Stimulated activated effector memory CD8-positive, alpha-beta T cell treated with anti-CD3 and anti-CD28 coated beads, Interleukin-12 subunit alpha, Interleukin-12 subunit beta, amount 100 ng/mL, for 72 hours (primary cell): Measurements from ENCODE around the gene POU6F2.
"Not testable (repeated sequence)": the region's sequence is repeated elsewhere in the genome, so short reads cannot be mapped to it uniquely, and the experiment has no call there.

Experiments
- ATAC-seq: fragments of 150-1000 bp; cut with Tn5 transposase; 2 replicates; pipeline ENCODE4 v1.10.0; 2021
- DNase-seq, 2 donors: peaks; one replicate each; pipeline ENCODE4 v3.0.0; 2021 to 2022; ENCODE audit warnings: low spot score in 2 of 2
- H3K27ac Mint-ChIP-seq: one replicate; pipeline ENCODE4 v1.8.0; 2022; ENCODE audit warnings: mild to moderate bottlenecking, mixed read lengths
- H3K36me3 Mint-ChIP-seq: one replicate; pipeline ENCODE4 v1.8.0; 2022; ENCODE audit warnings: mild to moderate bottlenecking, mixed read lengths
- H3K4me1 Mint-ChIP-seq: one replicate; pipeline ENCODE4 v1.8.0; 2022; ENCODE audit warnings: mixed read lengths
- H3K4me3 Mint-ChIP-seq: one replicate; pipeline ENCODE4 v1.8.0; 2022; ENCODE audit warnings: mild to moderate bottlenecking, mixed read lengths
- H3K9me3 Mint-ChIP-seq: one replicate; pipeline ENCODE4 v1.8.0; 2022; ENCODE audit warnings: mixed read lengths

The POU6F2 gene

GRCh38 chr7:38953971-38954370 is 23.7 kb upstream of the POU6F2 start:
- Mint-ChIP-seq H3K36me3 (no peaks in the 10 kb centered on the region), H3K9me3 (no peaks in the 10 kb centered on the region), H3K4me3 (no peak overlapping the region), H3K4me1 (no peaks in the 10 kb centered on the region), H3K27ac (no peak overlapping the region)
- ATAC-seq (no peak), DNase-seq (no peak)

DNA sequence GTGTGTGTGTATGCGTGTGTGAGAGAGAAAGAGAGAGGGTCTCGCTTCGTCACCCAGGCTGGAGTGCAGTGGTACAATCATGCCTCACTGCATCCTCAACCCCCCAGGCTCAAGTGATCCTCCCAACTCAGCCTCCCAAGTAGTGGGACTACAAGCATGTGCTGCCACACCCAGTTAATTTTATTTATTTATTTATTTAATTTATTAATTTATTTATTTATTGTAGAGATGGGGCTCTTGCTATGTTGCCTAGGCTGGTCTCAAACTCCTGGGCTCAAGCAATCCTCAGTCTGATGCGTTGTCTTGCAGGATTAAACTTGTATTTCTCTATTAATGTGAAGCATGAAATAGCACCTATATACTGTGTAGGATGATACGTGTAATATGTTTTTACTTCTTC is 21.8 kb upstream of the POU6F2 start:
- DNase-seq = no peak
- Mint-ChIP-seq H3K4me3 (no peak overlapping the region), H3K36me3 (no peaks in the 10 kb centered on the region), H3K27ac (no peak overlapping the region), H3K9me3 (no peaks in the 10 kb centered on the region), H3K4me1 (no peaks in the 10 kb centered on the region)
- ATAC-seq = no peak

- H3K4me3 Mint-ChIP-seq = no peak overlapping the region
- no peak overlapping the region for H3K27ac Mint-ChIP-seq
- no peaks in the 10 kb centered on the region for H3K4me1 Mint-ChIP-seq
- DNase-seq = no peak
- ATAC-seq = no peak
- no peaks in the 10 kb centered on the region for H3K36me3 Mint-ChIP-seq
- peaks cover 7% of the 10 kb centered on the region for H3K9me3 Mint-ChIP-seq
Measured at GRCh38 chr7:38962028-38962427, 15.7 kb upstream of the POU6F2 start.

GRCh38 chr7:38964921-38965320 is 12.8 kb upstream of the POU6F2 start:
- no peak overlapping the region for H3K4me3 Mint-ChIP-seq
- no peak for DNase-seq

DNA sequence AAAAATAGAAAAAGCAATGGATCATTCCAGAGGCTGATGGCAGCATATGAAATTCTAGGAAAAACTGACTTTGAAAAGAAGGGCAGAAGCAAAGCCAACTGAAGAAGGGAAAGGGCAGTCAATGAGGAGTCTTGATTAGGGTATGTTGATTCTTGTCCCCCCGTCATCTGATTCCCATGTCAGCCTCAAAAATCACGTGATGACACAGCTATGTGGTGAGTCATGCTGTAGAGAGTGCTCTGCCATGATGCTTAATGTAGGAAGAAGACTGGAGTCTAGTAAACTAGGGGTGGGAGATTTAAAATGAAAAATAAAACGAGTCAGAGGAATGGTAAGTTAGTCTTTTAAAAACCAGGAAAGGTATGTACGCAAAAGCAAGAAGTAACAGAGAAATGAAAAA is 3.9 kb upstream of the POU6F2 start:
- ATAC-seq = no peak
- DNase-seq = no peak

More at GRCh38 chr7:38964921-38965320, 12.8 kb upstream of the POU6F2 start:
- no peaks in the 10 kb centered on the region for H3K4me1 Mint-ChIP-seq
- no peak overlapping the region for H3K27ac Mint-ChIP-seq
- H3K36me3 Mint-ChIP-seq = no peaks in the 10 kb centered on the region
- no peak for ATAC-seq
- H3K9me3 Mint-ChIP-seq = peaks cover 7% of the 10 kb centered on the region

DNA sequence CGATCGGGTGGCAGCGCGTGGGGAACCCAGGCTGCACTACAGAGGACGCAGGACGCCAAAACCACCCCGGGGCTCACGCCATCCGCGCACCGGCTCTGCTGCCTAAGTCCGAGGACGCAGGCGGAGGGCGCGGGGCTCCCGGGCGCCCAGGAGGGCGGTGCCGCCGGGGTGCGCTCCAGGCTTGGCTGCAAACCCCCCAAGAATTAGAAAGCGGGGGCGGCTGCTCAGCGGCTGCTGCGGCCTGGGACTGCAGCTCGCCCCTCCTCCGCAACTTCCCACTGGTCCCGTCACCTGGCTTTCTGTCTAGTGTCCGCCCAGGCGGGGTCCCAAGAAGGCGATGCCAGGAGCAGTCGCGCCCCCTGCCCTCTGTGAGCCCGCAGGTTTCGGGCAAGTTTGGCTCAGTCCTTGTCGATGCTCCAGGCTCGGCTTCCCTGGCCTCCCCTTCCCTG is 1.7 kb upstream of the POU6F2 start:
- peak; percentile 32 for ATAC-seq
- Mint-ChIP-seq H3K27ac (no peak overlapping the region), H3K36me3 (no peaks in the 10 kb centered on the region), H3K9me3 (peaks cover 3% of the 10 kb centered on the region), H3K4me3 (no peak overlapping the region), H3K4me1 (no peaks in the 10 kb centered on the region)
- no peak for DNase-seq

More for the DNA sequence above, 3.9 kb upstream of the POU6F2 start:
- peaks cover 3% of the 10 kb centered on the region for H3K9me3 Mint-ChIP-seq
- H3K36me3 Mint-ChIP-seq = no peaks in the 10 kb centered on the region
- no peak overlapping the region for H3K4me3 Mint-ChIP-seq
- no peaks in the 10 kb centered on the region for H3K4me1 Mint-ChIP-seq
- H3K27ac Mint-ChIP-seq = no peak overlapping the region

DNA sequence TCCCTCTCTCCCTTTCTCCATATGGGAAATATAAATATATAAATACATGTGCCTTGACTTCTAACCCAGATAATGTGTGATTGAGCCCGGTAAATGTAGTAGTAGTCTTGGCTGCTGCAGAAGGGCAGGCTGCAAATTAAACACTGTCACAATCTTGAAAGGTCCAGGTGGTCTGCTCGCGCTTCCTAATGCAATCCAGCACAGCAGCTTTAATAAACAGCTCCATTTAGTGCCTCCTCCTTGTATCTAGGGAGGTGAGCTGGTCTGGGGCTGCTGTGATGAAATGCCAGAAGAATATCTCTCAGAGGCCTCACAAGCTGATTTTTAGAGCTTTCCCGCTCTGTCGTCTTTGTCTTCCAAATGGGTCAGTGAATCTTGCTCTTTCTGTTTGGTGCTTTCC is 782 bp downstream of the POU6F2 start:
- no peak overlapping the region for H3K27ac Mint-ChIP-seq
- H3K9me3 Mint-ChIP-seq = peaks cover 3% of the 10 kb centered on the region
- H3K4me1 Mint-ChIP-seq = no peaks in the 10 kb centered on the region
- H3K36me3 Mint-ChIP-seq = no peaks in the 10 kb centered on the region
- no peak overlapping the region for H3K4me3 Mint-ChIP-seq
- ATAC-seq = no peak
- no peak for DNase-seq

DNA sequence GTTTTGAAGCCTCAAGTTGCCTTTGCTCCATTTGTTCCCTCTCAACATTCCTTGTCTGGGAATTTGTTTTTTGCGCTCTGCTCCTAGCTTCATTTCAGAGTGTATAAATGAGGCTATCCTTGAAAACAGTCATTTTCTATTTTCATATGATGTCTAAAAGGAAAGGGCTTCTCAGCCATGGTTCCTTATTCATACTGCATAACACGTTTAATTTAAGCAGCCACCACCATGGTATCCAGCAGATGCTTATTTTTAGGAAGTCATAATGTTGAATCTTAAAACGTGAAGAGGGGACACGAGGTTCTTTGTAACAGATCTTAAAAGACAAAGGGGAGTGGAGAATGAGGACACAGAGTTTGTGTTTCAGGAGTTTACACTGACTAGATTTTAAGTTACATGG is 14.5 kb downstream of the POU6F2 start:
- Mint-ChIP-seq H3K9me3 (no peaks in the 10 kb centered on the region), H3K4me3 (no peak overlapping the region), H3K27ac (no peak overlapping the region), H3K4me1 (no peaks in the 10 kb centered on the region), H3K36me3 (no peaks in the 10 kb centered on the region)
- DNase-seq (no peak), ATAC-seq (no peak)

DNA sequence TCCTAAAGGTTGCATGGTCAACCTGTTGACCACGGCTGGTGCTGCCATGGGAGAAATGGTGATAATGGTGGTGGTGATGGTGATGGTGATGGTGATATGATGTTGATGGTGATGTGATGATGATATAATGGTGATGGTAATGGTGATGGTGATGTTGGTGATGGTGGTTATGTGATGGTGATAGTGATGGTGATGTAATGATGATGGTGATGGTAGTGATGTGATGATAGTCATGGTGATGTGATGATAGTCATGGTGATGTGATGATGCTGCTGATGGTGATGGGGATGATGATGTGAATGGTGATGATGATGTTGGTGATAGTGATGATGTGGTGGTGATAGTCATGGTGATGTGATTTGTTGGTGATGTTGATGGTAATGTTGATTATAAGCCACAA is 23.9 kb downstream of the POU6F2 start:
- H3K9me3 Mint-ChIP-seq = no peaks in the 10 kb centered on the region
- H3K4me1 Mint-ChIP-seq = no peaks in the 10 kb centered on the region
- H3K36me3 Mint-ChIP-seq = no peaks in the 10 kb centered on the region
- ATAC-seq (no peak), DNase-seq (no peak)
- no peak overlapping the region for H3K27ac Mint-ChIP-seq
- no peak overlapping the region for H3K4me3 Mint-ChIP-seq

DNA sequence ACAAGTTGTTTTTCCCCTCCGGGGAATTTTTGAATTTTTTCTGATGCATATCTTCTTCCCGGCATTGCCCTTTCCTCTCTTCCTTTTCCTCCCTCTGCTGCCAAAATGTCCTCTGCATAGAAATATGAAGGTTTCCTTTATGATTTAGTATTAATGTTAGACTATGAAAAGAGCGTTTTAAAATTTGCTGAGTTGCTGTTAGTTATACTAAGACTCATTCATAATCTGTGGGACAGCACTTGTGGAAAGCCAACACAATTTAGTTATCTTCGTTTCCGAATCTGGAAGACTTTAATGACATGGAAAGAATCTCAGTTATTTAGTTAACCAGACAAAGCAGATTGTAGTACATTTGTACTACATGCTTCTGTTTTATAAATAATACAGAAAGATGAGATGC is 25.0 kb downstream of the POU6F2 start:
- no peak for ATAC-seq
- Mint-ChIP-seq H3K4me1 (no peaks in the 10 kb centered on the region), H3K9me3 (no peaks in the 10 kb centered on the region), H3K27ac (no peak overlapping the region), H3K36me3 (no peaks in the 10 kb centered on the region), H3K4me3 (no peak overlapping the region)
- no peak for DNase-seq

GRCh38 chr7:39005036-39005435 is 27.3 kb downstream of the POU6F2 start:
- Mint-ChIP-seq H3K4me3 (no peak overlapping the region), H3K9me3 (no peaks in the 10 kb centered on the region), H3K4me1 (no peaks in the 10 kb centered on the region), H3K36me3 (no peaks in the 10 kb centered on the region), H3K27ac (no peak overlapping the region)
- no peak for ATAC-seq
- no peak for DNase-seq

DNA sequence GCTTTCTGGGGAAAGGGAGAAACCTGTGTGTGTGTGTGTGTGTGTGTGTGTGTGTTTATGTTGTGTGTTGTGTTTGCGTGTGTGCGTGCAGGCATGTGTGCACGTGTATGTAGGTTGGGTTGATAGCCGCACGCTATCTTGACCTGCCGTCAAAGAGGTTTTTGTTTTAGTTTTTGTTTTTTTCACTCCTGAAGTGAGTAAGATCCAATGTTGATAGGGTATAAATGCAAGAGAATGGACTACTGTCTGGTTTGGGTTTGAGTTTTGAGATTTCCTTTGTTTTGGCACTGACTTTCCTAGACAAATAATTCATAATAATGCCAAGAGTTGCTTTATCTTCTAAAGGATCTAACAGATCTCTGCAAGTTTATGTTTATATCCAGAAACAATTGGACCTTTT is 27.8 kb downstream of the POU6F2 start:
- Mint-ChIP-seq H3K36me3 (no peaks in the 10 kb centered on the region), H3K9me3 (no peaks in the 10 kb centered on the region), H3K4me1 (no peaks in the 10 kb centered on the region), H3K4me3 (no peak overlapping the region), H3K27ac (no peak overlapping the region)
- ATAC-seq = no peak
- DNase-seq = no peak

GRCh38 chr7:39013049-39013939 is 35.6 kb downstream of the POU6F2 start:
- H3K4me1 Mint-ChIP-seq, H3K27ac Mint-ChIP-seq, H3K36me3 Mint-ChIP-seq, H3K4me3 Mint-ChIP-seq, H3K9me3 Mint-ChIP-seq, ATAC-seq, DNase-seq: not testable (repeated sequence)

GRCh38 chr7:39016609-39017008 is 38.9 kb downstream of the POU6F2 start:
- ATAC-seq (no peak), DNase-seq (no peak)
- Mint-ChIP-seq H3K4me3 (no peak overlapping the region), H3K36me3 (no peaks in the 10 kb centered on the region), H3K4me1 (no peaks in the 10 kb centered on the region), H3K9me3 (no peaks in the 10 kb centered on the region), H3K27ac (no peak overlapping the region)

- H3K4me3 Mint-ChIP-seq = no peak overlapping the region
- no peaks in the 10 kb centered on the region for H3K36me3 Mint-ChIP-seq
- no peaks in the 10 kb centered on the region for H3K9me3 Mint-ChIP-seq
- no peaks in the 10 kb centered on the region for H3K4me1 Mint-ChIP-seq
- DNase-seq (no peak), ATAC-seq (no peak)
- H3K27ac Mint-ChIP-seq = no peak overlapping the region
Measured at GRCh38 chr7:39017369-39017915, 39.7 kb downstream of the POU6F2 start.

DNA sequence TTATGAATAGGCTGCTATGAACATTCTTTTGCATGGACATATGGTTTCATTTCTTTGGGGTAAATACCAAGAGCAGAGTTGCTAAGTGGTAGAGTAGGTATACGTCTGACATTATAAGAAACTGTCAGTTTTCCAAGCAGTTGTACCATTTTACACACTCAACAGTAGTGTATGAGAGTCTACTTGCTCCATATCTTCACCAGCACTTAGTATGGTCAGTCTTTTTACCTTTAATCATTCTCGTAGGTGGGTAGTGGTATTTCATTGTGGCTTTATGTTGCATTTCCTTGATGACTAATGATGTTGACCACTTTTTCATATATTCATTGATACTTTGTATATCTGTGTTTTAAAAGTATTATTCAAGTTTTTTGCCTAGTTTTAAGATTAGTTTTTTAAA is 45.1 kb downstream of the POU6F2 start:
- ATAC-seq = no peak
- no peak overlapping the region for H3K27ac Mint-ChIP-seq
- H3K4me1 Mint-ChIP-seq = no peaks in the 10 kb centered on the region
- DNase-seq = no peak
- H3K36me3 Mint-ChIP-seq = no peaks in the 10 kb centered on the region
- no peak overlapping the region for H3K4me3 Mint-ChIP-seq
- no peaks in the 10 kb centered on the region for H3K9me3 Mint-ChIP-seq
